Activated T-cell treated with anti-CD3 and anti-CD28 coated beads for 24 hours (primary cell): ENCODE data around the gene FGF12.

Experiments
- DNase-seq: peaks from one replicate; pipeline ENCODE4 v3.0.0-alpha.2; 2020; ENCODE audit warnings: low read depth

FGF12 gene

DNA sequence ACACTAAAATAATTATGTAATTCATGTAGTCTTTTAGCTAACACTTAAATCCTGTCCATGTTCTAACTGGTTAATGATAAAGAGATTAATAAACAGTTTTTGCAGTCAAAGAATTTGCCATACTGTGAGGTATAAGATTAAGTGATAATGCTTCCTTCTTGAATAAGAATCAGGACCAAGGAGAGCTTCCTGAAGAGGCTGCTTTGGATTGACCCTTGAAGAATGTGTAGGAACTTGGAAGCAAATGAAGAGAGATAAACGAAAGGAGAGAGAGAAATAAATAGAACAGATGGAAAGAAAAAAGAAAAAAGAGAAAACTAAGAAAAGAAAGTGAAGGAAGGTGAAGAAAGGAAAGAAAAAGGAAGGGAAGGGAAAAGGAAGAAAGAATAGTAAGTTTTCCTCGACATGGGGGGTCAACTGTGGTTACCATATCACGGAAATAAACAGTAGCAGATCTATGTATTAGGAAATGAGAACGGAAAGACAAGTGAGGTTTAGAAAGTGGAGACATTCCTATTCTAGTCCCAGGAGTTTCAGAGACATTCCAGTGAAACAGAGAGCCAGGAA, 539.8 kb downstream of the FGF12 start:
- DNase-seq = no peak

GRCh38 chr3:192186498-192186897, 540.8 kb downstream of the FGF12 start:
- no peak for DNase-seq

DNA sequence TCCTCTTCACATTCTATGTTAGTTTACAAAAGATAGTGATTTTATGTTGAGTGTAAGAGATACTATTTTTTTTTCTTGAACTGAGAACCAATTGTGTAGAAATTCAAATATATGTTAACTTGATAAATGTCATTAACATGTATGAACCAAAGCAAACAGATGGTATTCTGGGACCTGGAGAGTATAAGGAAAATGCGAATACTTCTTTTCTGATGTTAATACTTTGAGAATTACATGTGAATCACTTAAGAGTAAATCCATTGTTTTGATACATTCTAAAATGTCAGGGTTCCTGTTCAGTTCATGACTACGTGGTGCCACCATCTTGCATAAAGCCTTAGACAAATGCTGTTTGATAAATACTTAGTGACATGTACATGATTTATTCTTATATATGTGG, 541.3 kb downstream of the FGF12 start:
- no peak for DNase-seq

- no peak for DNase-seq
Measured at GRCh38 chr3:192183109-192183508, 544.2 kb downstream of the FGF12 start.

GRCh38 chr3:192181151-192181550, 546.2 kb downstream of the FGF12 start:
- DNase-seq = no peak

DNA sequence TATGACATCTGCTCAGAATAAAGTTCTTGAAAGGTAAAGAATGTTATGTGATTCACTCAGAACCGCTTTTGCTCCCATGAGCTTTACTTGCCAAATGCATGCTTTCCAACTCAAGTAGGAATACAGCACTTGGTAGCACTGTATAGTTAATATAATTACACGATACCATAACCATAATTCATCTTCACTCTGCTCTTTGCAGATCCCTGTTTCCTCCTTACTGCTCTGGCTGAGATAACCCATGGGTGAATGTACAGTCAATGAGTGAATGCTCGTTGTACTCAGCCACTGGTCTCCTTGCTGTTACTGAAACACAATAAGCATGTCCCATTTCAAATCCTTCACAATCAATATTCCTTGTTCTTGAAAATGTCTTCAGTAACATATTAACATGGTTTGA, 550.0 kb downstream of the FGF12 start:
- no peak for DNase-seq

- DNase-seq = no peak
Measured at GRCh38 chr3:192174283-192174682, 553.1 kb downstream of the FGF12 start.

GRCh38 chr3:192171213-192171612, 556.1 kb downstream of the FGF12 start:
- no peak for DNase-seq

- DNase-seq = no peak
Measured at GRCh38 chr3:192170659-192171058, 556.7 kb downstream of the FGF12 start.

DNA sequence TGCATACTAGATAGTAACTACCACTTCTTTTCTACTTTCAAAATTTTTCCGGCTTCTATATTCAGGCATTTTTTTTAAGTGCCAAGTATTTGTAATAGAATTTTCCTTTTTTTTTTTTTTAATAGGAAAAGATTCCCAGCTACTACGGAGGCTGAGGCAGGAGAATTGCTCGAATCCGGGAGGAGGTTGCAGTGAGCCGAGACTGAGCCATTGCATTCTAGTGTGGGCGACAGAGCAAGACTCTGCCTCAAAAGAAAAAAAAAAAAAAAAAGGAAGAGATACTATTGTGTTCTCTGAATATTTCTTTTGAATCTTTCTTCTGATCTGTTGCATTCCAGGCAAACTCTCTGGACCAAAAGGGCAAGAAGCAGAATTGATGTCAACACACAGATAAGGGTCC, 557.3 kb downstream of the FGF12 start:
- no peak for DNase-seq

DNA sequence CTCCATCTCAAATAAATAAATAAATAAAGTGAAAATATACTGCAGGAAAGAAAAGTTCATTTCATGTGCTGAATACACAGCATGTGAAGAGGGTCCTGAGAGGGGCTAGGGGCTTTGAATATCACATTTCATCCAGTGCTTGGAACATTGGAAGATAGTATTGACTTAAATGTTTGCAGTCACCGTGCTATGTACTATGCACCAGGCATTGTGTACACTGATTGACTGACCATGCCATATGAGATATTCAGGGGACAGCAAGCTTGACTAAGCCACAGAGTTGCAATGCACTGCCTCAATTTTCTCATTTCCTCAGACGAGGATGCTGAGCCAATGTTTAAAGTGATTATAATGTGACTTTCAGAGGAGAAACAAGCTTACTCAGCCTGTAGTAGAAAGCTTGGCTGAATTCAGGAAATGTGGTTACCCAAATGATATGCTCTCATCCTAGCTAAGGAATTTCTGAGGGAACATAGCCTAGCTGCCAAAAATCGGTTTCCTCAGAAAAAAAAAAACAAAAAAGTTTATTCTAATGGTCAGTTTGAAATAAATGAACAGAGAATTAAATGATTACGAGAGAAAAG, 557.9 kb downstream of the FGF12 start:
- DNase-seq = no peak

DNA sequence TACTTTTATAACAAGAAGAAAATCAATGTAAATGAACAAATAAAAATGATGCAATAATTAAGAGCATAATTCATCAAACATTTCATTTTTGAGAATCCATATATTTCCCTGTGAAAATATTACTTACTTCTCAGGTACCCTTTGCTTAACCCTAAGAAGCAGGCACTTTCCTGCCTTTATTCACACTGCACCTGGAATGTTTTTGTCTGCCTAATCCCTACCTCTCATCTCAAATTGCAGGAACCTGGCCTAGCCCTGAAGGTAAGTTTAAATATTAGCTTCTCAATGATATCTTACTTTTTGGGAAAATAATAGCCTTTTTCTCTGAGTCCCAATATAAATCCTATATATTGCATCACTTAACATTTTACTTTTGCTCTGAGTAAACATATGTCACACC, 559.1 kb downstream of the FGF12 start:
- DNase-seq = no peak

DNA sequence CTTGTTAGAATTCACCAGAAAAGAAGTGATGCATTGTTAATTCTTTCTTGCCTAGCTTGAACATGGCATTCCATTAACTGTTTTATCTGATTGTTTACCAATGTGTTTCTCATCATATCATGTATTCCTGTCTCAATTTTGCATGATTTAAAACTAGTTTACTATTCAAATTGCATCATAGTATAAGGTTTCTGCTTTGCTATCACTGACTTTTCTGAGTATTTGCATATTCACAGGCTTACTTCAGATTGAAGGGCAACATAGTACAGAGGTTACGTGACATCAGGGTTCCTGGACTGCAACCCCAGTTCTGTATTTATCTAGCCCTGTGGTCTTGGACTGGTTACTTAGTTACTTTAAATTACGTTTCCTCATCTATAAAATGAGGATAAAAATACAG, 561.8 kb downstream of the FGF12 start:
- no peak for DNase-seq

- no peak for DNase-seq
Measured at GRCh38 chr3:192161661-192162060, 565.7 kb downstream of the FGF12 start.

DNA sequence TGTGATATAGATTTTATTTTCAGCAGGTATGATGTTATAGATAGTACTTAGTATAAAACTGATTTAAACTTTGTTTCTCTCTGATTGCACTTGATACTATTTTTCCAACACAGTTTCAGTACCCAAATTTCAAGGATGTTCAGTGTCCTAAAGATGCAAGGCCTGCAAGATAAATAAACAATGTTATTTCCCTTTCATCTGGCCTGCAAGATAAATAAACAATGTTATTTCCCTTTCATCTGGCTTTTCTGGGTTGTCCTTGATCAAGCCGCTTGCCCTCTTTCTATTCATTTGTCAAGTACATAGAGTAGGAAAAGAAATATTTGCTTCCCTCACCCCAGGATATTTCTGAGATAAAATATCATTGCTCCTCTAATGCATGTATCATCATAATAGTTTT, 571.0 kb downstream of the FGF12 start:
- DNase-seq = no peak

DNA sequence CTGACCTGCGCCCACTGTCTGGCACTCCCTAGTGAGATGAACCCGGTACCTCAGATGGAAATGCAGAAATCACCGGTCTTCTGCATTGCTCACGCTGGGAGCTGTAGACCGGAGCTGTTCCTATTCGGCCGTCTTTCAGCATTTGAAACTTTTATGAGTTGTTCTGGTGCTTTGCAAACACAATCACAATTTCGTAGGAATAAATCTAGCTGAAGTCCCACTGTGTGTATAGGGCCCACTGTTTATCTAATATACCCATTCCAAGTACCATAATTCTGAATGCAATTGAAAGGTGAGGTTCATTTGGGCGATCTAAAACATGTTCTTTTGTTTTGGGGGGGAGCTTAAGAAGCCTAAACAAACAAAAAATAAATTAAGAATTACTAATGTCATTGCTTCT, 572.1 kb downstream of the FGF12 start:
- no peak for DNase-seq

GRCh38 chr3:192133271-192133670, 594.1 kb downstream of the FGF12 start:
- DNase-seq = no peak

GRCh38 chr3:192130534-192131132, 596.7 kb downstream of the FGF12 start:
- no peak for DNase-seq

DNA sequence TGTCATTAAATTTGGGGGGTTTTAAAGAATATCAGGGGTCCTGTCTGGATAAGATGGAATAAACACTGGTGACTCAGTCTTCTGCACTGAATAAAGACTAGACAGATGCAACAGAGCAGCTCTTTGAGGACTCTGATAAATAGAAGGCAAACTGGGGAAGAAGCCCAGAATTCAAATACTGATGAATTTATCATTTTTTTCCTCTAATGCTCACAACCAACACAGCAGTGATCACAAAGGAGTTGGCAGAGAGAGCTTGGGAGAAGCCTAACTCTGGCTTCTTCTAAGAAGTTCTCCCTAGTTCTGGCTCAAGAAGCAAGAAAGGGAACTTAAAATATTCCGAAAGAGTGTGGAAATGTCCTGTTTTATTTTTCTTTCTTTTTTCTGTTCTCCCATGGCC, 597.8 kb downstream of the FGF12 start:
- no peak for DNase-seq

DNA sequence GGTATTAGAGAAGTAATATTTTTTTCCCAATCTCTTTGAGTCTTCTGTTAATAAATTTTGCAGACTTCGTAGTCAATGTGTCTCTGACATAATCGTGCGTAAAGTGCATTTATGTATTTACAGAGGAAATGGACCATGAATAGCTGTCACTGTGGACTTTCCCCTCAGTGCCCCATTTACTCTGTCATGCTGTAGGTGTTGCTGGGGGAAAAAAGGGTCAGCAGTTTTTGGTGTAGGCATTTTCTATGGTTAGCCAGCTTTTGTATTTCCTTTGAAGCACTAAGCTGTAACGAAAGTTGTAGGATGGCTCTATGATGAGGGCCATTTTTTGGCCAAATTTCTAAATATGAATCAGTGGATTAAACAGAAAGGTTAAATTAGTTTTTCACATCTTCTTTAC, 598.4 kb downstream of the FGF12 start:
- DNase-seq = no peak

GRCh38 chr3:192128060-192128459, 599.3 kb downstream of the FGF12 start:
- DNase-seq = no peak

DNA sequence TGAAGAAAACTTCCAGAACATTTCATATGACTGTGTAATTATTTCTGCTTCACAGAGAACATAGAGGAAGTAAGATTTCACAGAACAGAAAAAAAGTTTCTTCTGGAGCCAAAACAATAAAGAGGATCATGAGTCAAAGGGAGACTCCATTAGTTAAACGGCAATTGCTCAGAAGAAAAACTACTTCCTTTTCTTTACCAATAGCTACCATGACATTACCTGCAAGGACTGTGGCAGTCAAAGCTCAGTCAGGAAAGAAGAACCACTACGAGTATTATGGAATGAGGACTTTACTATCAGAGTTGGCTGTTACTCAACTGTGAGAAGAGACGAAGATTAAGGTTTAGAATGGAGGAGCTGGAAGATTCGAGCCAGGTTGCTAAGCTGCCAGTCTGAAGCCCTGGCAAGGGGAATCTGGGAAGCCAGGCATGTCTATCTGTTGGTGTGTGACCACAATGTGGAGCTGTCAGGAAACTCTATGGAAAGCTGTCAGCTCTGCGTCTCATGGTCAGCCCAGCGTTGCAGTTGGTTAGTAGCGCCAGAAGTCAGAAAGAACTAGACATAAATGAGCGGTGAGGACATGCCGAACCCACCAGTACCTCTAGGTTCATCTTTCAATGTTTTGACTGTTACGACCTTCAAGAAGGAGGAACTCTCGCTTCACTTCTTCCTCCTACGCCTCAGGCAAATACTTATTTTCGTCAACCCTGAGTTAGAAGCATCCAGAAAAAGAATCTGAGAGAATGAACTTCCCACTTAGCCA, 604.3 kb downstream of the FGF12 start:
- DNase-seq = no peak

DNA sequence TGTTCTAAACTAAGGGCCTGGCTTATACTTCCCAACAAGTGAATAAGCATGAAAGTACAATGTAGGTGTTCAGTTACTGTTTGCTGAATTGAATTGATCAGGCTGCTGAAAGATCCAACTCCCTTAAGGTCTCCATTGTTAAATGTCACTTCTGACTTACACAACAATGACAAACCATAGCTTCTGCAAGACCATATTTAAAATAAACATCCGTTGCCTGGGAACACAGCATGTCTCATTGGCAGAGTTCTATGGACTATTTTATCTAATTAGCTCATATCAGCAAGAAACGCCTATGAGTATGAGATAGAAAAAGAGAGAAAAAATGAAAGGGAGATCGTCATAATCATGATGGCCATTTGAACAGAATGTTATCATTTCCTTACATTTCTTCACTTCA, 605.4 kb downstream of the FGF12 start:
- no peak for DNase-seq
